GM12892 (cell line): ENCODE results near the gene TLR4.

Experiments
- DNase-seq: peaks from one replicate; pipeline ENCODE4 v3.0.0; 2011; ENCODE audit not compliant: insufficient read length
- FAIRE-seq: peaks from 2 replicates; lab custom pipeline; 2011; peaks lifted over from hg19 to GRCh38; lab: Jason Lieb, UNC
- POLR2A ChIP-seq: IDR thresholded peaks from 2 replicates; pipeline ENCODE4 v1.6.1; 2011; ENCODE audit warnings: low read depth, low read length, control low read depth
- POLR2AphosphoS5 ChIP-seq: IDR thresholded peaks from 2 replicates; pipeline ENCODE4 v1.6.1; 2011; ENCODE audit warnings: low read depth, low read length, control low read depth
- TAF1 ChIP-seq: IDR thresholded peaks from 2 replicates; pipeline ENCODE4 v1.6.1; 2011; ENCODE audit warnings: low read depth, mild to moderate bottlenecking, control low read depth, low read length, borderline replicate concordance

Gene TLR4

GRCh38 chr9:117734082-117734481 is 29.9 kb downstream of the TLR4 start:
- FAIRE-seq (no peak), DNase-seq (no peak)
- TF ChIP-seq TAF1 (no peak), POLR2A (no peak), POLR2AphosphoS5 (no peak)

DNA sequence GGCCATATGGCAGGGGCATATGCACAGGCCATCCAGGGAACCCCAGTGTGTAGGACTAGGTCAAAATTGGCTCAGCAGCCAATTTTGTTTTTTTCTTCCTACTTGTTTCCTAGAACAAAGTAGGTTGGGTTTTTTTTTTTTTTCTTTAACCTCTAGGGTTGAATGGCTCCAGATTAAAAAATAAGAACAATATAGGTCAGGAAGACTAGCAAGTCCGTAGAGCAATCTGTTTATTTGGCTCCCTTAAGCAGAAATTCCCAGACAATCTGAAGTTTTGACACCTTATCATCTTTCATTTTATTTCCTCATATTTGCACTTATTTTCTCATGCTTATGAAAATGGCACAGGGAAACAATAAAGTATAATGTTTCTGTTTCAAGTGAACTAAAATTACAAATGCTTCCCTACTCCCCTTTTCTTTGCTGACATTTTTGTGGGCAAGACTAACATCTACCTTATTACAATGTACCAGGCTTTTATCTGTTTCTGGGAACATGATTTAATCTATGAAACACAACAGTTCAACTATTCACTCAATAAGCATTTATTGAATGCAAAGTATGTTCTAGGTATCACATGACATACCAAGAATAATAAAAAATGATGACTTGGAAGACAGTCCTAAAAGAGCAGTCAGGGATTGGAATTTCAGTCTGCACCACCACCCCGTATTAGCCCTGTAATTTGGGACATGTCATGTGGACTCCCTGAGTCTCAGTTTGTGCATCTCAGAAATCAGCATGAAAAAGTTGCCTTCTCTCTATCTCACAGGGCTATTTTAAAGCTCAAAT is 30.5 kb downstream of the TLR4 start:
- DNase-seq (no peak), FAIRE-seq (no peak)
- TF ChIP-seq POLR2A (no peak), TAF1 (no peak), POLR2AphosphoS5 (no peak)

GRCh38 chr9:117737721-117738226 is 33.6 kb downstream of the TLR4 start:
- TF ChIP-seq POLR2AphosphoS5 (no peak), POLR2A (no peak), TAF1 (no peak)
- DNase-seq (no peak), FAIRE-seq (no peak)

DNA sequence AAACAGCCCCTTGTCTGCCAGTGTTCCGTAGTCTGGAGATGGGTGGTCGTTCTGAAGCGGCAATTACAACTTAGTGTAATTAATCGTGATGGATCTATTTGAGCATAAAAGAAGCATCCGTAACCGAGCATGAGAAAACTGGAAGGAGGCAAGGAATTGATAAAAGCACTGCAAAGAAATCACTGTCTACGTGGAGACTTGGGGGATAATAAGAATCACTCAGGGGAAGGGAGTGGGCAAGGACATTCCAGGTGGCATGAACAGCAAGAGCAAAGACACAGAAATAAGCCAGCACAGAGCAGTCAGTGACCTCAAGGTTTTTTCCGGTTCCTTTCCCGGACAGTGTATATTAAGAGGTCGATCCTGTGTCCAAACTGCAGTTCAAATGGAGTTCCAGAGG is 35.0 kb downstream of the TLR4 start:
- DNase-seq (no peak), FAIRE-seq (no peak)
- TF ChIP-seq POLR2AphosphoS5 (no peak), TAF1 (no peak), POLR2A (no peak)

GRCh38 chr9:117739624-117740347 is 35.6 kb downstream of the TLR4 start:
- TF ChIP-seq TAF1 = no peak
- TF ChIP-seq POLR2AphosphoS5 = no peak
- no peak for TF ChIP-seq POLR2A
- DNase-seq (no peak), FAIRE-seq (no peak)

- TF ChIP-seq TAF1 (no peak), POLR2A (no peak), POLR2AphosphoS5 (no peak)
- DNase-seq = no peak
Measured at GRCh38 chr9:117742131-117742530, 37.9 kb downstream of the TLR4 start.

GRCh38 chr9:117744369-117744768 is 40.2 kb downstream of the TLR4 start:
- TF ChIP-seq POLR2A (no peak), POLR2AphosphoS5 (no peak), TAF1 (no peak)
- no peak for FAIRE-seq
- no peak for DNase-seq

More at GRCh38 chr9:117742131-117742530, 37.9 kb downstream of the TLR4 start:
- FAIRE-seq = no peak

GRCh38 chr9:117744856-117745389 is 40.7 kb downstream of the TLR4 start:
- DNase-seq (no peak), FAIRE-seq (no peak)

DNA sequence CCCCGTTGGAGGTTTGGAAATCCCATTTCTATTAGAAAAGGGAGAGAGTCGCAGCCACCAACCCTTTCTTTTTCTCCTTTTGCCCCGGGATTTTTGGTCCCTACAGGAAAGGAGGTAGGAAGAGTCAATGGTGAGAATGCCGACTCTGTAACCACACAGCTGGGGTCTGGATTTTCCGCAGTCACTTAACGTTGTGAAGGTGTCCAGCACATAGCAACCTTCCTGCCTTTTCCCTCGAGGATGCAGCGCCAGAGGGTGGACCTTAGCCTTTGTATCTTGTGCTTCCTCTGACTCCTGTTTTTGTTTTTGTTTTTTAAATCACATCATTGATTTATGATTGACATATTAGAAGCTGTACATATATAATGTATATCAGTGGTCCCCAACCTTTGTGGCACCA is 41.4 kb downstream of the TLR4 start:
- TF ChIP-seq TAF1 (no peak), POLR2AphosphoS5 (no peak), POLR2A (no peak)
- FAIRE-seq = no peak
- no peak for DNase-seq

More at GRCh38 chr9:117744856-117745389, 40.7 kb downstream of the TLR4 start:
- no peak for TF ChIP-seq TAF1
- no peak for TF ChIP-seq POLR2AphosphoS5
- TF ChIP-seq POLR2A = no peak

GRCh38 chr9:117746263-117746662 is 42.1 kb downstream of the TLR4 start:
- FAIRE-seq = no peak
- TF ChIP-seq TAF1 = no peak
- TF ChIP-seq POLR2AphosphoS5 = no peak
- no peak for TF ChIP-seq POLR2A

GRCh38 chr9:117747386-117747970 is 43.3 kb downstream of the TLR4 start:
- no peak for DNase-seq
- TF ChIP-seq POLR2A = no peak
- TF ChIP-seq TAF1 = no peak
- TF ChIP-seq POLR2AphosphoS5 = no peak
- no peak for FAIRE-seq

More at GRCh38 chr9:117746263-117746662, 42.1 kb downstream of the TLR4 start:
- DNase-seq = no peak
